ENCODE data around the gene VWA3B. TPM values are rescaled to one million over a fixed set of nuclear protein-coding genes. Genes with fewer than 3 reads are reported as not detected.

VWA3B gene
- polyA plus RNA-seq, 2 of the 4 experiments (the other 2 are of a cell fraction): not detected

- TF ChIP-seq CHD2 (IDR thresholded peaks at IDR 0.05; ENCODE audit: low read length, partially characterized antibody) (no peak), NFE2L2 (conservative IDR thresholded peaks at IDR 0.05; ENCODE audit: low read length) (no peak), EP300 (IDR thresholded peaks at IDR 0.05) (no peak)
- Histone ChIP-seq H3K9me3 (no peaks in the 10 kb centered on the region), H3K4me3 (no peak overlapping the region), H3K4me1 (no peaks in the 10 kb centered on the region), H3K4me2 (no peak overlapping the region), H3K27ac (no peak overlapping the region)
- no peak for ATAC-seq
- CTCF ChIA-PET: interaction anchor here (0.8 kb wide), 1 partner anchor 117 kb away, joined by 3 read pairs; no protein-coding TSS in a partner anchor
- POLR2A ChIA-PET: no interaction called here
- WGBS (ENCODE audit: missing lambda C conversion rate): 9% methylated on average over 4 of the region's 4 CpGs
- no peak for FAIRE-seq
- no peak for DNase-seq (ENCODE audit: low read depth in 1 of 2, low spot score in 1 of 2)
Observed at GRCh38 chr2:98310010-98310409, 223.0 kb downstream of the VWA3B start.

DNA sequence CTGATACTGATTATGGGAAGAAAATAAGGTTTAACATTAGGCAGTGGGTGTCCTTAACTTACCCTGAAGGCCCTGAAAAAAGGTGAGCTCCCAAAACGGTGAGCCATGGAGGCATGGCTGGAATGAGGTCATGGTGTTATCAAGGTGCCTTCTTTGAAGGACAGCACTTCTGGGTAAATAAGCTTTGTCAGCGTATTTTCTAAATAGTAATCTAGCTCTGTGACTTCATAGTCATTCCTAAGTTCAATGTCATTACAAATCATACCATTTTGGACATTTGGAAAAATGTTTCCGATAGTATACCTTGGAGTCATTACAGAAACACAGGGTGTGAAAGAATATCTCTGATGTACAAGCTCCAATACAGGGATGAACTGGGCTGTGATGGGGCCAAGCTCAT is 224.1 kb downstream of the VWA3B start:
- ChIA-PET POLR2A (no interaction called here), CTCF (interaction anchor here (1.1 kb wide), 1 partner anchor 74 kb away, joined by 3 read pairs; no protein-coding TSS in a partner anchor)
- Histone ChIP-seq H3K4me2 (no peak overlapping the region), H3K9me3 (no peaks in the 10 kb centered on the region), H3K27ac (no peak overlapping the region), H3K4me1 (no peaks in the 10 kb centered on the region), H3K4me3 (no peak overlapping the region)
- WGBS (ENCODE audit: missing lambda C conversion rate): 51% methylated on average over 3 of the region's 3 CpGs
- FAIRE-seq: no peak
- TF ChIP-seq CBX2 (IDR thresholded peaks at IDR 0.05; ENCODE audit: borderline replicate concordance, low read depth) (no peak), MAFK (IDR thresholded peaks at IDR 0.05; ENCODE audit: partially characterized antibody) (peak; percentile 93)
- DNase-seq (ENCODE audit: low read depth in 1 of 2, low spot score in 1 of 2): no peak
- no peak for ATAC-seq

GRCh38 chr2:98311771-98312545 is 225.0 kb downstream of the VWA3B start:
- FAIRE-seq: no peak
- POLR2A ChIA-PET: no interaction called here
- 54% methylated on average over 32 of the region's 33 CpGs for WGBS (ENCODE audit: missing lambda C conversion rate)

GRCh38 chr2:98313492-98314250 is 226.7 kb downstream of the VWA3B start:
- FAIRE-seq (no peak), ATAC-seq (no peak), DNase-seq (ENCODE audit: low read depth in 1 of 2, low spot score in 1 of 2) (no peak)
- 59% methylated on average over 8 of the region's 8 CpGs for WGBS (ENCODE audit: missing lambda C conversion rate)
- no peak overlapping the region for H3K27ac ChIP-seq
- POLR2A ChIA-PET: no interaction called here
- no peak overlapping the region for H3K4me2 ChIP-seq
- no peaks in the 10 kb centered on the region; the same call in 2 of the 3 replicates for H3K9me3 ChIP-seq
- CTCF ChIA-PET: no interaction called here
- H3K4me1 ChIP-seq: no peaks in the 10 kb centered on the region
- no peak overlapping the region for H3K4me3 ChIP-seq
- TF ChIP-seq E2F6 (IDR thresholded peaks at IDR 0.05; ENCODE audit: borderline replicate concordance, low read depth) (no peak), MAZ (IDR thresholded peaks at IDR 0.05; ENCODE audit: borderline replicate concordance, low read depth, low read length) (no peak), SMC3 (IDR thresholded peaks at IDR 0.05) (no peak), JUNB (IDR thresholded peaks at IDR 0.05) (no peak), FOSB (CRISPR knock-in tag; IDR thresholded peaks at IDR 0.05) (no peak), HEYL (CRISPR knock-in tag; IDR thresholded peaks at IDR 0.05) (no peak), MAX (IDR thresholded peaks at IDR 0.05) (no peak), ESRRA (IDR thresholded peaks at IDR 0.05; ENCODE audit: borderline replicate concordance, low read length) (no peak), RNF2 (IDR thresholded peaks at IDR 0.05; ENCODE audit: borderline replicate concordance, low read depth) (no peak), SREBF2 (IDR thresholded peaks at IDR 0.05) (no peak), EHF (CRISPR knock-in tag; IDR thresholded peaks at IDR 0.05) (no peak), MYC (IDR thresholded peaks at IDR 0.05; ENCODE audit: borderline replicate concordance, low read length) (no peak), RFX5 (IDR thresholded peaks at IDR 0.05) (no peak), HOXB13 (CRISPR knock-in tag; IDR thresholded peaks at IDR 0.05; ENCODE audit: low read depth) (no peak), NPAS2 (CRISPR knock-in tag; IDR thresholded peaks at IDR 0.05; ENCODE audit: borderline replicate concordance) (no peak)
- TF ChIP-seq, protein P1, sequence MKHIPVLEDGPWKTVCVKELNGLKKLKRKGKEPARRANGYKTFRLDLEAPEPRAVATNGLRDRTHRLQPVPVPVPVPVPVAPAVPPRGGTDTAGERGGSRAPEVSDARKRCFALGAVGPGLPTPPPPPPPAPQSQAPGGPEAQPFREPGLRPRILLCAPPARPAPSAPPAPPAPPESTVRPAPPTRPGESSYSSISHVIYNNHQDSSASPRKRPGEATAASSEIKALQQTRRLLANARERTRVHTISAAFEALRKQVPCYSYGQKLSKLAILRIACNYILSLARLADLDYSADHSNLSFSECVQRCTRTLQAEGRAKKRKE (CRISPR knock-in tag; IDR thresholded peaks at IDR 0.05; ENCODE audit: low read depth): no peak
- TF ChIP-seq, protein P2, sequence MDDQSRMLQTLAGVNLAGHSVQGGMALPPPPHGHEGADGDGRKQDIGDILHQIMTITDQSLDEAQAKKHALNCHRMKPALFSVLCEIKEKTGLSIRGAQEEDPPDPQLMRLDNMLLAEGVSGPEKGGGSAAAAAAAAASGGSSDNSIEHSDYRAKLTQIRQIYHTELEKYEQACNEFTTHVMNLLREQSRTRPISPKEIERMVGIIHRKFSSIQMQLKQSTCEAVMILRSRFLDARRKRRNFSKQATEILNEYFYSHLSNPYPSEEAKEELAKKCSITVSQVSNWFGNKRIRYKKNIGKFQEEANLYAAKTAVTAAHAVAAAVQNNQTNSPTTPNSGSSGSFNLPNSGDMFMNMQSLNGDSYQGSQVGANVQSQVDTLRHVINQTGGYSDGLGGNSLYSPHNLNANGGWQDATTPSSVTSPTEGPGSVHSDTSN (IDR thresholded peaks at IDR 0.05): no peak
- TF ChIP-seq, protein P3, sequence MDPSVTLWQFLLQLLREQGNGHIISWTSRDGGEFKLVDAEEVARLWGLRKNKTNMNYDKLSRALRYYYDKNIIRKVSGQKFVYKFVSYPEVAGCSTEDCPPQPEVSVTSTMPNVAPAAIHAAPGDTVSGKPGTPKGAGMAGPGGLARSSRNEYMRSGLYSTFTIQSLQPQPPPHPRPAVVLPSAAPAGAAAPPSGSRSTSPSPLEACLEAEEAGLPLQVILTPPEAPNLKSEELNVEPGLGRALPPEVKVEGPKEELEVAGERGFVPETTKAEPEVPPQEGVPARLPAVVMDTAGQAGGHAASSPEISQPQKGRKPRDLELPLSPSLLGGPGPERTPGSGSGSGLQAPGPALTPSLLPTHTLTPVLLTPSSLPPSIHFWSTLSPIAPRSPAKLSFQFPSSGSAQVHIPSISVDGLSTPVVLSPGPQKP (IDR thresholded peaks at IDR 0.05; ENCODE audit: low read depth, low read length): no peak

More at GRCh38 chr2:98311771-98312545, 225.0 kb downstream of the VWA3B start:
- CTCF ChIA-PET: interaction anchor here (0.7 to 1.1 kb wide), 2 partner anchors 73 to 505 kb away, joined by 3 read pairs; no protein-coding TSS in a partner anchor
- peak in 1 of 2 experiments; percentile 61; a peak in 3 of 6 replicates for ATAC-seq
- TF ChIP-seq EHMT2 (IDR thresholded peaks at IDR 0.05; ENCODE audit: low read depth) (no peak), NPAS2 (CRISPR knock-in tag; IDR thresholded peaks at IDR 0.05; ENCODE audit: borderline replicate concordance) (no peak), MAFK (IDR thresholded peaks at IDR 0.05; ENCODE audit: partially characterized antibody) (no peak)
- DNase-seq (ENCODE audit: low read depth in 1 of 2, low spot score in 1 of 2): no peak
- no peak overlapping the region for H3K27ac ChIP-seq
- no peak overlapping the region for H3K4me2 ChIP-seq
- no peaks in the 10 kb centered on the region for H3K4me1 ChIP-seq
- H3K9me3 ChIP-seq: no peaks in the 10 kb centered on the region
- H3K4me3 ChIP-seq: no peak overlapping the region
